ENCODE data around the gene DCAF5. TPM values are rescaled to one million over a fixed set of nuclear protein-coding genes. Genes with fewer than 3 reads are reported as not detected.

Gene DCAF5
- total RNA-seq, 1 donor from 2014 or later: 92.5 TPM

DNA sequence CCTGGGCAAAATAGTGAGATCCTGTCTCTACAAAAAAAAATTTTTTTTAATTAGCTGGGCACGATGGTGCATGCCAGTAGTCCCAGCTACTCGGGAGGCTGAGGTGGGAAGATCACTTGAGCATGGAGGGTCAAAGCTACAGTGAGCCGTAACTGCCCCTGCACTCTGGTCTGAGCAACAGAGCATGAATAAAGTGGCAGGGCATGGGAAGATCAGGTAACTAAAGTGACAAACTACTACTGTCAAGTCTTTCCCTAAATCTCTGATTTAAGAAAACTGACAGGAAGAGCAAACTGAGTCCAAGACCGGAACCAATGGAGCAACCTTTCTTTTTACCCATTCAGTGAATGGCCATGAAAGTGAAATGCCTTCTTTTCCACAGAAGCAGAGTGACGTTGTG is 10.8 kb downstream of the DCAF5 start:
- no peak overlapping the region for H3K27ac Mint-ChIP-seq
- TF ChIP-seq, protein P1, sequence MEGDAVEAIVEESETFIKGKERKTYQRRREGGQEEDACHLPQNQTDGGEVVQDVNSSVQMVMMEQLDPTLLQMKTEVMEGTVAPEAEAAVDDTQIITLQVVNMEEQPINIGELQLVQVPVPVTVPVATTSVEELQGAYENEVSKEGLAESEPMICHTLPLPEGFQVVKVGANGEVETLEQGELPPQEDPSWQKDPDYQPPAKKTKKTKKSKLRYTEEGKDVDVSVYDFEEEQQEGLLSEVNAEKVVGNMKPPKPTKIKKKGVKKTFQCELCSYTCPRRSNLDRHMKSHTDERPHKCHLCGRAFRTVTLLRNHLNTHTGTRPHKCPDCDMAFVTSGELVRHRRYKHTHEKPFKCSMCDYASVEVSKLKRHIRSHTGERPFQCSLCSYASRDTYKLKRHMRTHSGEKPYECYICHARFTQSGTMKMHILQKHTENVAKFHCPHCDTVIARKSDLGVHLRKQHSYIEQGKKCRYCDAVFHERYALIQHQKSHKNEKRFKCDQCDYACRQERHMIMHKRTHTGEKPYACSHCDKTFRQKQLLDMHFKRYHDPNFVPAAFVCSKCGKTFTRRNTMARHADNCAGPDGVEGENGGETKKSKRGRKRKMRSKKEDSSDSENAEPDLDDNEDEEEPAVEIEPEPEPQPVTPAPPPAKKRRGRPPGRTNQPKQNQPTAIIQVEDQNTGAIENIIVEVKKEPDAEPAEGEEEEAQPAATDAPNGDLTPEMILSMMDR (IDR thresholded peaks at IDR 0.05; ENCODE audit: unreplicated experiment): no peak
- H3K9me3 Mint-ChIP-seq (ENCODE audit: low read depth): no peaks in the 10 kb centered on the region
- no peaks in the 10 kb centered on the region for H3K27me3 Mint-ChIP-seq
- peaks cover 23% of the 10 kb centered on the region for H3K4me1 Mint-ChIP-seq (ENCODE audit: low read depth)
- DNase-seq (ENCODE audit: low spot score, unreplicated experiment): no peak
- peaks cover 2% of the 10 kb centered on the region for H3K36me3 Mint-ChIP-seq (ENCODE audit: insufficient read depth)
- no peak overlapping the region for H3K4me3 Mint-ChIP-seq (ENCODE audit: low read depth)

- TF ChIP-seq, protein P1 (IDR thresholded peaks at IDR 0.05; ENCODE audit: unreplicated experiment): no peak
- DNase-seq (ENCODE audit: low spot score, unreplicated experiment): no peak
- Mint-ChIP-seq H3K4me1 (ENCODE audit: low read depth) (peaks cover 19% of the 10 kb centered on the region), H3K27ac (no peak overlapping the region), H3K9me3 (ENCODE audit: low read depth) (no peaks in the 10 kb centered on the region), H3K36me3 (ENCODE audit: insufficient read depth) (peaks cover 2% of the 10 kb centered on the region), H3K4me3 (ENCODE audit: low read depth) (no peak overlapping the region), H3K27me3 (no peaks in the 10 kb centered on the region)
Observed at GRCh38 chr14:69141550-69141949, 11.4 kb downstream of the DCAF5 start.

DNA sequence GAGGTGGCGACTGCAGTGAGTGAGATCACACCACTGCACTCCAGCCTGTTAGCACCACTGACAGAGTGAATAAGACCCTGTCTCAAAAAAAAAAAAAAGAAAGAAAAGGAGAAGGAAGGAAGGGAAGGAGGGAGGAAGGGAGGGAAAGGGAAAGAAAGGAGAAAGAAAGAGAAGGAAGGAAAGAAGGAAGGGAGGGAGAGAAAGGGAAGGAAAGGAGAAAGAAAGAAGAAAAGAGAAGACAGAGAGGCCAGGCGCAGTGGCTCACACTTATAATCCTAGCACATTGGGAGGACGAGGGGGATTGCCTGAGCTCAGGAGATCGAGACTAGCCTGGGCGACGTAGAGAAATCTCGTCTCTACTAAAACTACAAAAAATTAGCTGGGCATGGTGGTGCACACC is 13.2 kb downstream of the DCAF5 start:
- no peaks in the 10 kb centered on the region for H3K27me3 Mint-ChIP-seq

GRCh38 chr14:69137843-69138535 is 14.9 kb downstream of the DCAF5 start:
- Mint-ChIP-seq H3K9me3 (ENCODE audit: low read depth) (no peaks in the 10 kb centered on the region), H3K36me3 (ENCODE audit: insufficient read depth) (no peaks in the 10 kb centered on the region), H3K4me3 (ENCODE audit: low read depth) (no peak overlapping the region), H3K27ac (no peak overlapping the region), H3K27me3 (no peaks in the 10 kb centered on the region), H3K4me1 (ENCODE audit: low read depth) (peaks cover 13% of the 10 kb centered on the region)
- TF ChIP-seq, protein P1 (IDR thresholded peaks at IDR 0.05; ENCODE audit: unreplicated experiment): no peak
- no peak for DNase-seq (ENCODE audit: low spot score, unreplicated experiment)

More for the DNA sequence above, 13.2 kb downstream of the DCAF5 start:
- H3K9me3 Mint-ChIP-seq (ENCODE audit: low read depth): no peaks in the 10 kb centered on the region
- no peak for DNase-seq (ENCODE audit: low spot score, unreplicated experiment)
- TF ChIP-seq, protein P1 (IDR thresholded peaks at IDR 0.05; ENCODE audit: unreplicated experiment): no peak
- peaks cover 2% of the 10 kb centered on the region for H3K36me3 Mint-ChIP-seq (ENCODE audit: insufficient read depth)
- peaks cover 10% of the 10 kb centered on the region for H3K4me1 Mint-ChIP-seq (ENCODE audit: low read depth)
- peak overlapping the region; percentile 69 for H3K27ac Mint-ChIP-seq
- no peak overlapping the region for H3K4me3 Mint-ChIP-seq (ENCODE audit: low read depth)

GRCh38 chr14:69137416-69137815 is 15.5 kb downstream of the DCAF5 start:
- H3K27ac Mint-ChIP-seq: no peak overlapping the region
- H3K36me3 Mint-ChIP-seq (ENCODE audit: insufficient read depth): no peaks in the 10 kb centered on the region
- no peaks in the 10 kb centered on the region for H3K27me3 Mint-ChIP-seq
- H3K4me1 Mint-ChIP-seq (ENCODE audit: low read depth): peaks cover 16% of the 10 kb centered on the region
- H3K9me3 Mint-ChIP-seq (ENCODE audit: low read depth): no peaks in the 10 kb centered on the region
- DNase-seq (ENCODE audit: low spot score, unreplicated experiment): no peak
- H3K4me3 Mint-ChIP-seq (ENCODE audit: low read depth): no peak overlapping the region
- TF ChIP-seq, protein P1 (IDR thresholded peaks at IDR 0.05; ENCODE audit: unreplicated experiment): no peak
